Adrenal gland (tissue), 5 donors: Measurements from ENCODE around the gene FXYD7.

ENCODE experiments used
- POLR2A ChIP-seq, 2 donors: fragments of 450-650 bp; IDR thresholded peaks; one replicate each; pipeline ENCODE4 v1.6.1; 2017; ENCODE audit warnings: antibody characterized with exemption in 2 of 2, mild to moderate bottlenecking in 2 of 2, moderate library complexity in 1 of 2
- TF ChIP-seq, protein P1 (sequence below), 6 experiments: fragments of 450-650 bp in 4 of 6; fragments of 200-600 bp in 2 of 6; sonication (generic) in 1 of 6; IDR thresholded peaks; 1 replicate in 5 of 6; 2 replicates in 1 of 6; pipeline versions ENCODE4 v1.5.1 to v1.8.0; 2016 to 2021; ENCODE audit warnings: antibody characterized with exemption in 6 of 6, mild to moderate bottlenecking in 2 of 6, moderate library complexity in 1 of 6
- donor health status: DM: no; HTN: no; CAD: no.

DNA sequence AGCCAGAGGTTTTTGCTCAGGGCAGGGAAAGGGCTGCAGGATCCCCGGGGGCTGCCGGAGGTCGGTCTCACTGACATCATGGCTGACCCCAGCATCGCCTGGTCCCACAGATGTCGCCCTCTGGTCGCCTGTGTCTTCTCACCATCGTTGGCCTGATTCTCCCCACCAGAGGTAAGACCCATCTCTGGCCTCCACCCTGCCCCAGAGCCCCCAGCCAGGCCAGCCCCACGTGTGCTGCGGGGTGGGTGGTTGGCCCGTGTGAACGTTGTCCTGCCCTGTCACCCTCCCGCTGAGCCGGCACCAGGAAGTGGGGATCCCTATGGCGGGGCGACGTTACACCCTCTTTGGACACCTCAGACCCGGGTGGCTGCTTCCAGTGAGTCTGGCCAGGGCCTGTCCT lies 12.4 kb downstream of the FXYD7 start:
- TF ChIP-seq, protein P1, sequence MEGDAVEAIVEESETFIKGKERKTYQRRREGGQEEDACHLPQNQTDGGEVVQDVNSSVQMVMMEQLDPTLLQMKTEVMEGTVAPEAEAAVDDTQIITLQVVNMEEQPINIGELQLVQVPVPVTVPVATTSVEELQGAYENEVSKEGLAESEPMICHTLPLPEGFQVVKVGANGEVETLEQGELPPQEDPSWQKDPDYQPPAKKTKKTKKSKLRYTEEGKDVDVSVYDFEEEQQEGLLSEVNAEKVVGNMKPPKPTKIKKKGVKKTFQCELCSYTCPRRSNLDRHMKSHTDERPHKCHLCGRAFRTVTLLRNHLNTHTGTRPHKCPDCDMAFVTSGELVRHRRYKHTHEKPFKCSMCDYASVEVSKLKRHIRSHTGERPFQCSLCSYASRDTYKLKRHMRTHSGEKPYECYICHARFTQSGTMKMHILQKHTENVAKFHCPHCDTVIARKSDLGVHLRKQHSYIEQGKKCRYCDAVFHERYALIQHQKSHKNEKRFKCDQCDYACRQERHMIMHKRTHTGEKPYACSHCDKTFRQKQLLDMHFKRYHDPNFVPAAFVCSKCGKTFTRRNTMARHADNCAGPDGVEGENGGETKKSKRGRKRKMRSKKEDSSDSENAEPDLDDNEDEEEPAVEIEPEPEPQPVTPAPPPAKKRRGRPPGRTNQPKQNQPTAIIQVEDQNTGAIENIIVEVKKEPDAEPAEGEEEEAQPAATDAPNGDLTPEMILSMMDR (IDR thresholded peaks at IDR 0.05): no peak
- TF ChIP-seq POLR2A (IDR thresholded peaks at IDR 0.05): no peak
